K562 (cell line): ENCODE measurements around the gene LRFN2. TPM values are rescaled to one million over a fixed set of nuclear protein-coding genes. Genes with fewer than 3 reads are reported as not detected.

ENCODE experiments used
- ATAC-seq: fragments of 200-7000 bp; cut with Tn5 transposase; 3 replicates; pipeline ENCODE4 v1.9.1; 2020; ENCODE audit warnings: moderate library complexity
- BruUV-seq: library from RNA; stranded (reverse); fragments of 400-500 nt; replicated peaks from 2 replicates; lab custom pipeline; 2021; lab: Mats Ljungman, UMichigan
- CTCF ChIA-PET: fragments of 300-600 bp; formaldehyde crosslinking; extraction: SDS; loops from one replicate; lab custom pipeline; 2021; ENCODE audit warnings: low intra/inter-chr PET ratio; lab: Yijun Ruan, JAX
- POLR2A ChIA-PET: fragments of 300-600, 350-650 bp; sonication (Branson Sonifier 250); formaldehyde crosslinking; extraction: SDS; loops from one replicate; lab custom pipeline; 2021; ENCODE audit warnings: antibody characterized with exemption, inconsistent platforms; lab: Yijun Ruan, JAX
- DNase-seq, 4 experiments: peaks; one replicate each; pipeline versions ENCODE4 v3.0.0 to v3.0.0-alpha.2; 2011 to 2018; ENCODE audit warnings: low spot score in 3 of 4, mixed read lengths in 3 of 4; ENCODE audit errors: extremely low read depth in 1 of 4
- FAIRE-seq: peaks from 2 replicates; lab custom pipeline; 2011; peaks lifted over from hg19 to GRCh38; lab: Jason Lieb, UNC
- H2AFZ ChIP-seq: 2 replicates; pipeline ENCODE4 v1.6.0; 2011; ENCODE audit warnings: low read depth, low read length, control low read depth, inconsistent platforms
- H3K27ac ChIP-seq: fragments of 200-600 bp; 3 replicates; pipeline ENCODE4 v1.8.0; 2011; ENCODE audit warnings: low read depth, mild to moderate bottlenecking, control low read depth, inconsistent platforms, low read length, moderate library complexity, mixed read lengths; ENCODE audit errors: extremely low read depth
- H3K27me3 ChIP-seq, 2 experiments: fragments of 300-600 bp in 1 of 2; 2 replicates in 1 of 2; 3 replicates in 1 of 2; pipeline versions ENCODE4 v1.6.0 to v1.8.0; 2011; ENCODE audit warnings: inconsistent platforms in 2 of 2, low read length in 2 of 2, mild to moderate bottlenecking in 1 of 2, mixed read lengths in 1 of 2, moderate library complexity in 1 of 2; ENCODE audit not compliant: control insufficient read depth in 2 of 2, insufficient read depth in 2 of 2
- H3K36me3 ChIP-seq: fragments of 300-600 bp; 3 replicates; pipeline ENCODE4 v1.8.0; 2011; ENCODE audit warnings: mild to moderate bottlenecking, low read length, inconsistent platforms; ENCODE audit not compliant: control insufficient read depth, insufficient read depth
- H3K4me1 ChIP-seq, 2 experiments: fragments of 200-600 bp in 1 of 2; replicated peaks in 1 of 2; 2 replicates in 1 of 2; 3 replicates in 1 of 2; pipeline versions ENCODE4 v1.5.1 to v1.8.0; 2011; ENCODE audit warnings: inconsistent platforms in 2 of 2, low read length in 2 of 2, mild to moderate bottlenecking in 1 of 2, mixed read lengths in 1 of 2, moderate library complexity in 1 of 2; ENCODE audit not compliant: control insufficient read depth in 2 of 2, insufficient read depth in 2 of 2
- H3K4me2 ChIP-seq: 2 replicates; pipeline ENCODE4 v1.6.1; 2011; ENCODE audit warnings: low read length, control low read depth, inconsistent platforms, mixed read lengths; ENCODE audit not compliant: insufficient read depth
- H3K4me3 ChIP-seq: fragments of 200-600 bp; sonication (generic), shearing (Covaris generic); 2 replicates; pipeline ENCODE4 v1.5.1; 2016; ENCODE audit warnings: control low read depth, inconsistent platforms
- H3K79me2 ChIP-seq: fragments of 200-600 bp; 3 replicates; pipeline ENCODE4 v1.8.0; 2011; ENCODE audit warnings: low read length, inconsistent platforms; ENCODE audit not compliant: control insufficient read depth, insufficient read depth
- H3K9ac ChIP-seq, 2 experiments: 2 replicates each; pipeline versions ENCODE4 v1.6.0 to v1.6.1; 2011; ENCODE audit warnings: low read depth in 2 of 2, low read length in 2 of 2, control low read depth in 1 of 2, inconsistent platforms in 1 of 2, mild to moderate bottlenecking in 1 of 2, mixed read lengths in 1 of 2; ENCODE audit not compliant: insufficient read depth in 1 of 2
- H3K9me1 ChIP-seq: one replicate; pipeline ENCODE4 v1.6.0; 2011; ENCODE audit warnings: inconsistent platforms, mild to moderate bottlenecking, low read length, moderate library complexity; ENCODE audit not compliant: control insufficient read depth, insufficient read depth
- H3K9me3 ChIP-seq: replicated peaks from 2 replicates; pipeline ENCODE4 v1.5.1; 2011; ENCODE audit warnings: low read depth, low read length, inconsistent platforms; ENCODE audit not compliant: control insufficient read depth, insufficient read depth
- H4K20me1 ChIP-seq: replicated peaks from 2 replicates; pipeline ENCODE4 v1.6.1; 2011; ENCODE audit warnings: low read length, inconsistent platforms, mixed read lengths; ENCODE audit not compliant: control insufficient read depth, insufficient read depth
- ARID1B ChIP-seq: fragments of 450-650 bp; IDR thresholded peaks from 2 replicates; pipeline ENCODE4 v1.6.1; 2016; ENCODE audit warnings: antibody characterized with exemption, mild to moderate bottlenecking, inconsistent platforms
- ATF6 ChIP-seq: sonication (generic); formaldehyde crosslinking; IDR thresholded peaks from 2 replicates; pipeline ENCODE4 v1.4.0; 2020; ENCODE audit warnings: mild to moderate bottlenecking, missing genetic modification reagents
- CBX5 ChIP-seq: IDR thresholded peaks from 2 replicates; pipeline ENCODE4 v1.6.1; 2014; ENCODE audit warnings: low read depth, borderline replicate concordance
- CTCF ChIP-seq, 3 experiments: IDR thresholded peaks in 2 of 3; conservative IDR thresholded peaks in 1 of 3; 2 replicates each; pipeline ENCODE4 v1.5.1; 2011 to 2012; ENCODE audit warnings: low read length in 3 of 3, mild to moderate bottlenecking in 3 of 3, control low read depth in 2 of 3, improper control_type of control experiment in 1 of 3, inconsistent platforms in 1 of 3, low read depth in 1 of 3, mixed read lengths in 1 of 3, moderate library complexity in 1 of 3; ENCODE audit not compliant: insufficient read depth in 2 of 3
- EP300 ChIP-seq: IDR thresholded peaks from 2 replicates; pipeline ENCODE4 v1.6.1; 2012; ENCODE audit warnings: low read length, improper control_type of control experiment
- FOXM1 ChIP-seq, 2 experiments: fragments of 450-650 bp in 1 of 2; sonication (generic) in 1 of 2; formaldehyde crosslinking in 1 of 2; IDR thresholded peaks; 2 replicates each; pipeline versions ENCODE4 v1.6.1 to v1.9.0; 2017 to 2022; ENCODE audit warnings: low read depth in 2 of 2, mild to moderate bottlenecking in 2 of 2, missing genetic modification reagents in 1 of 2, moderate library complexity in 1 of 2
- GATAD2B ChIP-seq: fragments of 450-650 bp; IDR thresholded peaks from 2 replicates; pipeline ENCODE4 v1.6.1; 2017; ENCODE audit warnings: mild to moderate bottlenecking, borderline replicate concordance
- HEY1 ChIP-seq: fragments of 250-450 bp; sonication (Bioruptor Pico); IDR thresholded peaks from 2 replicates; pipeline ENCODE4 v1.5.0; 2020; ENCODE audit warnings: mild to moderate bottlenecking, moderate library complexity, borderline replicate concordance
- IFI16 ChIP-seq: fragments of 250-450 bp; sonication (Bioruptor Pico); IDR thresholded peaks from 2 replicates; pipeline ENCODE4 v2.1.2; 2022; ENCODE audit warnings: mild to moderate bottlenecking, inconsistent platforms
- IRF1 ChIP-seq: sonication (generic); formaldehyde crosslinking; IDR thresholded peaks from 2 replicates; pipeline ENCODE4 v1.8.0; 2022; ENCODE audit warnings: missing genetic modification reagents, mild to moderate bottlenecking, borderline replicate concordance
- NFYB ChIP-seq: IDR thresholded peaks from 2 replicates; pipeline ENCODE4 v1.6.1; 2011; ENCODE audit warnings: mild to moderate bottlenecking, moderate library complexity; ENCODE audit not compliant: insufficient read length; ENCODE audit errors: extremely low read depth
- PREB ChIP-seq: sonication (generic); formaldehyde crosslinking; IDR thresholded peaks from 2 replicates; pipeline ENCODE4 v1.8.1; 2023; ENCODE audit warnings: mild to moderate bottlenecking, missing genetic modification reagents
- SMAD3 ChIP-seq: fragments of 450-650 bp; formaldehyde crosslinking; conservative IDR thresholded peaks from 2 replicates; pipeline ENCODE4 v1.4.0; 2020; ENCODE audit warnings: mild to moderate bottlenecking
- SP1 ChIP-seq: sonication (generic); formaldehyde crosslinking; IDR thresholded peaks from 2 replicates; pipeline ENCODE4 v1.8.1; 2022; ENCODE audit warnings: mild to moderate bottlenecking, missing genetic modification reagents
- XRCC5 ChIP-seq: fragments of 200-400 bp; formaldehyde crosslinking; IDR thresholded peaks from 2 replicates; pipeline ENCODE4 v1.6.1; 2017; ENCODE audit warnings: low read depth, mild to moderate bottlenecking, low read length
- ZBTB1 ChIP-seq: sonication (generic); formaldehyde crosslinking; IDR thresholded peaks from 2 replicates; pipeline ENCODE4 v1.8.1; 2023; ENCODE audit warnings: missing genetic modification reagents, low read depth, mild to moderate bottlenecking, borderline replicate concordance
- ZC3H4 ChIP-seq: sonication (generic); formaldehyde crosslinking; IDR thresholded peaks from 2 replicates; pipeline ENCODE4 v1.9.0; 2021; ENCODE audit warnings: missing genetic modification reagents, borderline replicate concordance
- ZNF785 ChIP-seq: fragments of 250-450 bp; sonication (Bioruptor Pico); IDR thresholded peaks from 2 replicates; pipeline ENCODE4 v1.4.0; 2020; ENCODE audit warnings: mild to moderate bottlenecking
- WGBS: fragments of 100-300 bp; shearing (Covaris generic); methylation state at CpG from one replicate; pipeline ENCODE4 v1.1.6; 2016; ENCODE audit warnings: low coverage, mixed read lengths; ENCODE audit not compliant: insufficient coverage; ENCODE audit errors: missing lambda C conversion rate; 5-methylcytosine and 5-hydroxymethylcytosine counted together
- in situ Hi-C: fragments of 300-500 bp; cut with MboI; formaldehyde crosslinking; loops from 4 replicates; pipeline ENCODE4 v1.15.0; 2018; ENCODE audit warnings: inconsistent platforms, mixed read lengths
- intact Hi-C: fragments of 100-400 bp; cut with micrococcal nuclease; formaldehyde crosslinking; loops from 2 replicates; pipeline ENCODE4 v1.14.2; 2022
- polyA plus RNA-seq, 8 experiments: library from polyadenylated mRNA; depleted of rRNA in 4 of 8; stranded (reverse) in 5 of 8; unstranded in 3 of 8; fragments of >200 nt; fragmentation: Nextera tagmentation in 2 of 8; fragmentation: Illumina TruSeq in 1 of 8; extraction: Ambion mirVana in 2 of 8; extraction: Trizol in 1 of 8; gene quantifications; 2 replicates each; pipeline versions ENCODE4 v1.2.1 to v1.2.3, GENCODE V29; 2011 to 2014; ENCODE audit warnings: inconsistent platforms in 1 of 8, missing spikeins in 1 of 8
- total RNA-seq, 7 experiments: library from RNA; depleted of rRNA in 6 of 7; stranded (reverse); fragments of >200 nt in 6 of 7; fragmentation: Illumina TruSeq in 2 of 7; extraction: Trizol in 2 of 7; gene quantifications; 2 replicates each; pipeline versions ENCODE4 v1.2.1 to v1.2.3, GENCODE V29; 2011 to 2021; ENCODE audit warnings: low replicate concordance in 1 of 7

LRFN2 gene
- total and polyA plus RNA-seq, 9 of the 15 experiments (the other 6 are each of a cell fraction or from before 2014, with no cell fraction given) = not detected

GRCh38 chr6:40631744-40632143 lies 44.6 kb upstream of the LRFN2 start:
- no peaks in the 10 kb centered on the region for H3K36me3 ChIP-seq
- FAIRE-seq (no peak), ATAC-seq (no peak)
- intact Hi-C loops (no loop called here), in situ Hi-C loops (no loop called here)
- ChIA-PET POLR2A (no interaction called here), CTCF (no interaction called here)
- H3K4me1 ChIP-seq = no peaks in the 10 kb centered on the region
- H3K9ac ChIP-seq = no peak overlapping the region
- H3K4me2 ChIP-seq = no peak overlapping the region
- no TSS peak for BruUV-seq
- TF ChIP-seq SP1 (CRISPR knock-in tag) (no peak), IRF1 (no peak), SMAD3 (CRISPR knock-in tag) (no peak), ATF6 (CRISPR knock-in tag) (no peak), ZBTB1 (CRISPR knock-in tag) (no peak), EP300 (no peak), NFYB (no peak), FOXM1 (IDR thresholded peaks at IDR 0.05; ENCODE audit: low read depth) (no peak), FOXM1 (CRISPR knock-in tag; IDR thresholded peaks at IDR 0.05; ENCODE audit: low read depth) (no peak), IFI16 (CRISPR knock-in tag) (no peak), CBX5 (no peak), ARID1B (no peak), ZNF785 (CRISPR knock-in tag) (no peak), CTCF (IDR thresholded peaks at IDR 0.05 in 2 of 3, conservative IDR thresholded peaks at IDR 0.05 in 1 of 3; ENCODE audit: insufficient read depth in 2 of 3, low read depth in 1 of 3, low read length in 3 of 3) (no peak), XRCC5 (no peak), HEY1 (no peak), GATAD2B (no peak), PREB (CRISPR knock-in tag) (no peak), ZC3H4 (CRISPR knock-in tag) (no peak)
- TF ChIP-seq, all 486 proteins: peak for 0
- no peaks in the 10 kb centered on the region; the same call in 1 of the 2 replicates for H4K20me1 ChIP-seq
- H3K27me3 ChIP-seq = peaks cover 0 to 11% of the 10 kb centered on the region in 2 experiments; a peak in 3 of 5 replicates
- no peaks in the 10 kb centered on the region for H3K79me2 ChIP-seq
- no peak overlapping the region for H3K27ac ChIP-seq
- no peaks in the 10 kb centered on the region for H3K9me1 ChIP-seq
- H2AFZ ChIP-seq = no peak overlapping the region
- H3K9me3 ChIP-seq = no peaks in the 10 kb centered on the region
- 3% methylated on average over 7 of the region's 7 CpGs for WGBS
- H3K4me3 ChIP-seq = no peak overlapping the region
- DNase-seq = no peak
